H9 (cell line): Measurements from ENCODE around the gene CDC37. TPM values are rescaled to one million over a fixed set of nuclear protein-coding genes. Genes with fewer than 3 reads are reported as not detected.

ENCODE experiments used
- DNase-seq: peaks from one replicate; pipeline ENCODE4 v3.0.0-alpha.2; 2017
- H2AFZ ChIP-seq: one replicate; pipeline ENCODE4 v1.6.1; 2013; ENCODE audit warnings: mild to moderate bottlenecking, low read length, control low read depth, moderate library complexity
- H2AK5ac ChIP-seq: 2 replicates; pipeline ENCODE4 v1.6.1; 2013; ENCODE audit warnings: low read length, control low read depth, mixed read lengths; ENCODE audit not compliant: insufficient read length
- H2BK120ac ChIP-seq: one replicate; pipeline ENCODE4 v1.6.1; 2013; ENCODE audit warnings: low read depth, mild to moderate bottlenecking, low read length, control low read depth, inconsistent platforms; ENCODE audit not compliant: poor library complexity, severe bottlenecking
- H2BK12ac ChIP-seq: 2 replicates; pipeline ENCODE4 v1.6.1; 2013; ENCODE audit warnings: low read length, control low read depth, mixed read lengths, low read depth; ENCODE audit not compliant: insufficient read length
- H2BK15ac ChIP-seq: 2 replicates; pipeline ENCODE4 v1.6.1; 2013; ENCODE audit warnings: low read depth, low read length, control low read depth
- H2BK20ac ChIP-seq: one replicate; pipeline ENCODE4 v1.6.1; 2013; ENCODE audit warnings: low read depth, mild to moderate bottlenecking, low read length, control low read depth, inconsistent platforms; ENCODE audit not compliant: poor library complexity, severe bottlenecking
- H2BK5ac ChIP-seq: 2 replicates; pipeline ENCODE4 v1.6.1; 2013; ENCODE audit warnings: low read length, control low read depth, mixed read lengths; ENCODE audit not compliant: insufficient read length
- H3K14ac ChIP-seq: 2 replicates; pipeline ENCODE4 v1.6.1; 2013; ENCODE audit warnings: low read length, control low read depth; ENCODE audit not compliant: insufficient read depth
- H3K18ac ChIP-seq: 2 replicates; pipeline ENCODE4 v1.6.1; 2013; ENCODE audit warnings: low read depth, mild to moderate bottlenecking, mixed read lengths, low read length, control low read depth; ENCODE audit not compliant: insufficient read length
- H3K23ac ChIP-seq: 2 replicates; pipeline ENCODE4 v1.6.1; 2013; ENCODE audit warnings: low read length, control low read depth, mixed read lengths, low read depth; ENCODE audit not compliant: insufficient read length
- H3K23me2 ChIP-seq: 2 replicates; pipeline ENCODE4 v1.6.1; 2013; ENCODE audit warnings: low read depth, mild to moderate bottlenecking, mixed read lengths, low read length, control low read depth; ENCODE audit not compliant: insufficient read length, poor library complexity, severe bottlenecking
- H3K27ac ChIP-seq: 2 replicates; pipeline ENCODE4 v1.5.1; 2013; ENCODE audit warnings: low read length, control low read depth, mixed read lengths, low read depth; ENCODE audit not compliant: insufficient read length
- H3K27me3 ChIP-seq: 2 replicates; pipeline ENCODE4 v1.6.1; 2013; ENCODE audit warnings: low read length, control low read depth, inconsistent platforms; ENCODE audit not compliant: insufficient read depth
- H3K4ac ChIP-seq: 2 replicates; pipeline ENCODE4 v1.6.1; 2013; ENCODE audit warnings: low read depth, mild to moderate bottlenecking, control low read depth, inconsistent platforms, low read length, moderate library complexity
- H3K4me1 ChIP-seq: 2 replicates; pipeline ENCODE4 v1.6.1; 2013; ENCODE audit warnings: low read length, control low read depth, inconsistent platforms; ENCODE audit not compliant: insufficient read depth
- H3K4me2 ChIP-seq: 2 replicates; pipeline ENCODE4 v1.6.1; 2013; ENCODE audit warnings: low read length, control low read depth, mixed read lengths; ENCODE audit not compliant: insufficient read length, insufficient read depth
- H3K56ac ChIP-seq: 2 replicates; pipeline ENCODE4 v1.6.1; 2013; ENCODE audit warnings: low read depth, mild to moderate bottlenecking, mixed read lengths, low read length, control low read depth; ENCODE audit not compliant: insufficient read length
- H3K79me1 ChIP-seq: 2 replicates; pipeline ENCODE4 v1.6.1; 2013; ENCODE audit warnings: low read depth, mild to moderate bottlenecking, moderate library complexity, low read length, control low read depth, inconsistent platforms; ENCODE audit not compliant: insufficient read depth, poor library complexity, severe bottlenecking
- H3K79me2 ChIP-seq: 2 replicates; pipeline ENCODE4 v1.6.1; 2013; ENCODE audit warnings: low read length, control low read depth, inconsistent platforms; ENCODE audit not compliant: insufficient read depth
- H3K9ac ChIP-seq: 2 replicates; pipeline ENCODE4 v1.6.1; 2013; ENCODE audit warnings: low read length, control low read depth, mixed read lengths; ENCODE audit not compliant: insufficient read length; ENCODE audit errors: extremely low read depth
- H3K9me3 ChIP-seq: one replicate; pipeline ENCODE4 v1.6.1; 2013; ENCODE audit warnings: low read depth, low read length, inconsistent platforms; ENCODE audit not compliant: control insufficient read depth
- H3T11ph ChIP-seq: one replicate; pipeline ENCODE4 v1.6.1; 2013; ENCODE audit warnings: mild to moderate bottlenecking, low read length, control low read depth, inconsistent platforms
- H4K20me1 ChIP-seq: one replicate; pipeline ENCODE4 v1.6.1; 2013; ENCODE audit not compliant: control insufficient read depth, insufficient read length, insufficient read depth
- H4K5ac ChIP-seq: 2 replicates; pipeline ENCODE4 v1.6.1; 2013; ENCODE audit warnings: low read depth, mild to moderate bottlenecking, mixed read lengths, low read length, control low read depth; ENCODE audit not compliant: insufficient read length
- H4K8ac ChIP-seq: replicated peaks from 2 replicates; pipeline ENCODE4 v1.6.1; 2013; ENCODE audit warnings: low read length, control low read depth, mixed read lengths, low read depth; ENCODE audit not compliant: insufficient read length
- H4K91ac ChIP-seq: 2 replicates; pipeline ENCODE4 v1.6.1; 2013; ENCODE audit warnings: low read depth, mild to moderate bottlenecking, moderate library complexity, mixed read lengths, low read length, control low read depth; ENCODE audit not compliant: insufficient read length
- H3K27ac Mint-ChIP-seq, 3 experiments: 2 replicates in 2 of 3; 3 replicates in 1 of 3; pipeline ENCODE4 v1.8.0; 2020 to 2021; ENCODE audit warnings: mixed read lengths in 3 of 3, mild to moderate bottlenecking in 1 of 3, moderate library complexity in 1 of 3
- H3K27me3 Mint-ChIP-seq: 2 replicates; pipeline ENCODE4 v1.8.0; 2021; ENCODE audit warnings: low read depth, mild to moderate bottlenecking, moderate library complexity, mixed read lengths
- H3K36me3 Mint-ChIP-seq, 3 experiments: 2 replicates in 2 of 3; 3 replicates in 1 of 3; pipeline ENCODE4 v1.8.0; 2020 to 2021; ENCODE audit warnings: low read depth in 3 of 3, mixed read lengths in 3 of 3; ENCODE audit not compliant: insufficient read depth in 1 of 3
- H3K4me1 Mint-ChIP-seq, 2 experiments: 2 replicates each; pipeline ENCODE4 v1.8.0; 2020; ENCODE audit warnings: mixed read lengths in 2 of 2
- H3K4me3 Mint-ChIP-seq, 2 experiments: 2 replicates in 1 of 2; 3 replicates in 1 of 2; pipeline ENCODE4 v1.8.0; 2020 to 2021; ENCODE audit warnings: mild to moderate bottlenecking in 2 of 2, mixed read lengths in 2 of 2, moderate library complexity in 1 of 2
- H3K9me3 Mint-ChIP-seq, 2 experiments: 2 replicates in 1 of 2; 3 replicates in 1 of 2; pipeline ENCODE4 v1.8.0; 2020; ENCODE audit warnings: mild to moderate bottlenecking in 2 of 2, mixed read lengths in 2 of 2, moderate library complexity in 1 of 2
- CTCF ChIP-seq: fragments of 200-600 bp; sonication (generic); conservative IDR thresholded peaks from 3 replicates; pipeline ENCODE4 v1.8.0; 2021; ENCODE audit warnings: antibody characterized with exemption, mild to moderate bottlenecking
- WGBS: extraction: QIAGEN DNeasy Blood & Tissue Kit; methylation state at CpG from one replicate; pipeline ENCODE4 v1.1.7; 2013; ENCODE audit warnings: missing lambda C conversion rate, low lambda C conversion rate, mixed read lengths; ENCODE audit not compliant: insufficient read length; ENCODE audit errors: extremely low coverage; 5-methylcytosine and 5-hydroxymethylcytosine counted together
- total RNA-seq: library from RNA; stranded (reverse); gene quantifications from 2 replicates; pipeline ENCODE4 v1.2.1, GENCODE V29; 2021

The CDC37 gene
- total RNA-seq, 1 experiment from 2014 or later: 155 TPM

GRCh38 chr19:10417541-10418234, 14.3 kb upstream of the CDC37 start:
- Mint-ChIP-seq H3K4me1 (peaks cover 33 to 40% of the 10 kb centered on the region in 2 experiments), H3K27ac (no peak overlapping the region), H3K4me3 (peak overlapping the region; percentile 53 to 82), H3K36me3 (no peaks in the 10 kb centered on the region), H3K27me3 (peaks cover 87% of the 10 kb centered on the region), H3K9me3 (peaks cover 2 to 4% of the 10 kb centered on the region in 2 experiments; a peak in 4 of 5 replicates)
- H2AK5ac ChIP-seq: no peak overlapping the region
- H4K20me1 ChIP-seq: no peaks in the 10 kb centered on the region
- no peak overlapping the region for H4K8ac ChIP-seq
- H3K14ac ChIP-seq: no peak overlapping the region
- no peaks in the 10 kb centered on the region for H3K9me3 ChIP-seq
- no peaks in the 10 kb centered on the region for H3K79me1 ChIP-seq
- peaks cover 19% of the 10 kb centered on the region for H3K23me2 ChIP-seq
- H3K23ac ChIP-seq: no peak overlapping the region
- H3K56ac ChIP-seq: no peak overlapping the region
- no peak overlapping the region for H4K5ac ChIP-seq
- DNase-seq: peak; percentile 70
- H3K4me1 ChIP-seq: peaks cover 2% of the 10 kb centered on the region; the same call in 1 of the 2 replicates
- H2BK5ac ChIP-seq: no peak overlapping the region
- no peaks in the 10 kb centered on the region for H3K79me2 ChIP-seq
- H2BK20ac ChIP-seq: no peak overlapping the region
- no CpG with 5 or more reads among the region's 30 CpGs for WGBS
- H2BK120ac ChIP-seq: no peak overlapping the region
- H3K4ac ChIP-seq: no peak overlapping the region
- no peak overlapping the region for H3T11ph ChIP-seq
- no peak overlapping the region for H2AFZ ChIP-seq
- H2BK12ac ChIP-seq: no peak overlapping the region
- no peak overlapping the region for H3K18ac ChIP-seq
- H3K27ac ChIP-seq: no peak overlapping the region
- no peak for TF ChIP-seq CTCF
- H3K4me2 ChIP-seq: peak overlapping the region; percentile 59
- H3K27me3 ChIP-seq: peaks cover 34% of the 10 kb centered on the region
- no peak overlapping the region for H4K91ac ChIP-seq
- H2BK15ac ChIP-seq: no peak overlapping the region
- no peak overlapping the region for H3K9ac ChIP-seq
